ENCODE data around the gene COQ8A. TPM values are rescaled to one million over a fixed set of nuclear protein-coding genes. Genes with fewer than 3 reads are reported as not detected.

Gene COQ8A
- total RNA-seq, 1 donor from 2014 or later = 13.8 TPM

GRCh38 chr1:226972931-226973330, 32.8 kb downstream of the COQ8A start:
- no peak overlapping the region for H3K4me3 ChIP-seq
- no peaks in the 10 kb centered on the region for H3F3A ChIP-seq (ENCODE audit: low read depth)
- H3K9ac ChIP-seq = no peak overlapping the region
- no peak for TF ChIP-seq EZH2phosphoT487 (IDR thresholded peaks at IDR 0.05)
- no peak for TF ChIP-seq CTCF (IDR thresholded peaks at IDR 0.05)
- TF ChIP-seq EZH2 (IDR thresholded peaks at IDR 0.05) = no peak
- Mint-ChIP-seq H3K36me3 (peaks cover 4% of the 10 kb centered on the region), H3K4me1 (peaks cover 27% of the 10 kb centered on the region), H3K27me3 (ENCODE audit: insufficient read depth, low read depth) (peaks cover 10% of the 10 kb centered on the region), H3K4me3 (no peak overlapping the region), H3K9me3 (peaks cover 11% of the 10 kb centered on the region), H3K27ac (no peak overlapping the region)
- H3K27me3 ChIP-seq = no peaks in the 10 kb centered on the region
- no peak overlapping the region for H3K27ac ChIP-seq
- no peaks in the 10 kb centered on the region for H3K79me2 ChIP-seq (ENCODE audit: low read depth)
- no peaks in the 10 kb centered on the region for H3K9me3 ChIP-seq (ENCODE audit: low read depth)
- peaks cover 3% of the 10 kb centered on the region for H4K20me1 ChIP-seq (ENCODE audit: low read depth)
- no peak overlapping the region for H2AFZ ChIP-seq (replicated peaks)
- DNase-seq (ENCODE audit: low spot score) = no peak
- H3K4me2 ChIP-seq = no peak overlapping the region
- H3K4me1 ChIP-seq = peaks cover 30% of the 10 kb centered on the region
- no peaks in the 10 kb centered on the region for H3K36me3 ChIP-seq

GRCh38 chr1:226973371-226973897, 33.3 kb downstream of the COQ8A start:
- peaks cover 12% of the 10 kb centered on the region for H3K27me3 Mint-ChIP-seq (ENCODE audit: insufficient read depth, low read depth)
- Histone ChIP-seq H3F3A (ENCODE audit: low read depth) (no peaks in the 10 kb centered on the region), H3K4me1 (peaks cover 30% of the 10 kb centered on the region), H3K27me3 (no peaks in the 10 kb centered on the region), H3K79me2 (ENCODE audit: low read depth) (no peaks in the 10 kb centered on the region), H4K20me1 (ENCODE audit: low read depth) (peaks cover 3% of the 10 kb centered on the region), H3K9me3 (ENCODE audit: low read depth) (no peaks in the 10 kb centered on the region), H3K27ac (peak overlapping the region; percentile 73), H3K9ac (no peak overlapping the region), H3K4me3 (no peak overlapping the region), H3K4me2 (peak overlapping the region; percentile 57), H2AFZ (replicated peaks) (no peak overlapping the region), H3K36me3 (no peaks in the 10 kb centered on the region)
- peaks cover 11% of the 10 kb centered on the region for H3K9me3 Mint-ChIP-seq
- H3K27ac Mint-ChIP-seq = peak overlapping the region; percentile 50
- DNase-seq (ENCODE audit: low spot score) = no peak
- TF ChIP-seq CTCF (IDR thresholded peaks at IDR 0.05) = no peak
- no peak for TF ChIP-seq EZH2phosphoT487 (IDR thresholded peaks at IDR 0.05)
- H3K4me1 Mint-ChIP-seq = peaks cover 27% of the 10 kb centered on the region
- peaks cover 4% of the 10 kb centered on the region for H3K36me3 Mint-ChIP-seq
- no peak overlapping the region for H3K4me3 Mint-ChIP-seq

- no peak for DNase-seq (ENCODE audit: low spot score)
- TF ChIP-seq EZH2phosphoT487 (IDR thresholded peaks at IDR 0.05) (no peak), EZH2 (IDR thresholded peaks at IDR 0.05) (no peak), CTCF (IDR thresholded peaks at IDR 0.05) (no peak)
Measured at GRCh38 chr1:226973898-226974543, 33.9 kb downstream of the COQ8A start.

More at GRCh38 chr1:226973898-226974543, 33.9 kb downstream of the COQ8A start:
- Mint-ChIP-seq H3K27me3 (ENCODE audit: insufficient read depth, low read depth) (peaks cover 12% of the 10 kb centered on the region), H3K36me3 (peaks cover 4% of the 10 kb centered on the region), H3K27ac (peak overlapping the region; percentile 87), H3K4me3 (no peak overlapping the region), H3K4me1 (peaks cover 27% of the 10 kb centered on the region), H3K9me3 (peaks cover 11% of the 10 kb centered on the region)
- no peak overlapping the region for H3K9ac ChIP-seq
- H3K27me3 ChIP-seq = no peaks in the 10 kb centered on the region
- H3K4me2 ChIP-seq = peak overlapping the region; percentile 57
- H3K79me2 ChIP-seq (ENCODE audit: low read depth) = no peaks in the 10 kb centered on the region
- H4K20me1 ChIP-seq (ENCODE audit: low read depth) = peaks cover 3% of the 10 kb centered on the region
- H3K27ac ChIP-seq = peak overlapping the region; percentile 73
- H2AFZ ChIP-seq (replicated peaks) = no peak overlapping the region
- H3K36me3 ChIP-seq = no peaks in the 10 kb centered on the region
- no peak overlapping the region for H3K4me3 ChIP-seq
- H3F3A ChIP-seq (ENCODE audit: low read depth) = no peaks in the 10 kb centered on the region
- peaks cover 30% of the 10 kb centered on the region for H3K4me1 ChIP-seq
- no peaks in the 10 kb centered on the region for H3K9me3 ChIP-seq (ENCODE audit: low read depth)
